RWPE2 (cell line): ENCODE data around the gene FAM3C.
"Not testable (repeated sequence)": the region's sequence is repeated elsewhere in the genome, so short reads cannot be mapped to it uniquely, and the experiment has no call there.

Experiments
- ATAC-seq: fragments of 200-7000 bp; cut with Tn5 transposase; 3 replicates; pipeline ENCODE4 v1.9.1; 2021; ENCODE audit warnings: low read depth
- DNase-seq: peaks from one replicate; pipeline ENCODE4 v3.0.0-alpha.2; 2020; ENCODE audit warnings: low spot score
- H3K27ac ChIP-seq: fragments of 450-650 bp; 2 replicates; pipeline ENCODE4 v1.5.1; 2017; ENCODE audit warnings: mild to moderate bottlenecking; ENCODE audit not compliant: poor library complexity, severe bottlenecking
- H3K27me3 ChIP-seq: fragments of 250-450 bp; sonication (Bioruptor Pico); 2 replicates; pipeline ENCODE4 v1.5.1; 2021; ENCODE audit warnings: mild to moderate bottlenecking, moderate library complexity; ENCODE audit not compliant: insufficient read depth, poor library complexity, severe bottlenecking
- H3K36me3 ChIP-seq: fragments of 250-450 bp; sonication (Bioruptor Pico); 2 replicates; pipeline ENCODE4 v1.5.1; 2020; ENCODE audit warnings: low read depth, mild to moderate bottlenecking, moderate library complexity
- H3K4me1 ChIP-seq: fragments of 250-450 bp; sonication (Bioruptor Pico); 2 replicates; pipeline ENCODE4 v1.5.1; 2021; ENCODE audit warnings: mild to moderate bottlenecking, moderate library complexity; ENCODE audit not compliant: insufficient read depth, poor library complexity, severe bottlenecking
- H3K4me3 ChIP-seq: fragments of 250-450 bp; sonication (Bioruptor Pico); 2 replicates; pipeline ENCODE4 v1.5.1; 2021; ENCODE audit warnings: mild to moderate bottlenecking, moderate library complexity; ENCODE audit not compliant: severe bottlenecking
- H3K9me3 ChIP-seq: fragments of 250-450 bp; sonication (Bioruptor Pico); 2 replicates; pipeline ENCODE4 v1.5.1; 2021; ENCODE audit warnings: mild to moderate bottlenecking, moderate library complexity; ENCODE audit not compliant: severe bottlenecking
- TF ChIP-seq, protein P1 (sequence below): fragments of 450-650 bp; IDR thresholded peaks from one replicate; pipeline ENCODE4 v1.5.1; 2017; ENCODE audit warnings: mild to moderate bottlenecking, moderate library complexity; ENCODE audit not compliant: poor library complexity, severe bottlenecking

The FAM3C gene

DNA sequence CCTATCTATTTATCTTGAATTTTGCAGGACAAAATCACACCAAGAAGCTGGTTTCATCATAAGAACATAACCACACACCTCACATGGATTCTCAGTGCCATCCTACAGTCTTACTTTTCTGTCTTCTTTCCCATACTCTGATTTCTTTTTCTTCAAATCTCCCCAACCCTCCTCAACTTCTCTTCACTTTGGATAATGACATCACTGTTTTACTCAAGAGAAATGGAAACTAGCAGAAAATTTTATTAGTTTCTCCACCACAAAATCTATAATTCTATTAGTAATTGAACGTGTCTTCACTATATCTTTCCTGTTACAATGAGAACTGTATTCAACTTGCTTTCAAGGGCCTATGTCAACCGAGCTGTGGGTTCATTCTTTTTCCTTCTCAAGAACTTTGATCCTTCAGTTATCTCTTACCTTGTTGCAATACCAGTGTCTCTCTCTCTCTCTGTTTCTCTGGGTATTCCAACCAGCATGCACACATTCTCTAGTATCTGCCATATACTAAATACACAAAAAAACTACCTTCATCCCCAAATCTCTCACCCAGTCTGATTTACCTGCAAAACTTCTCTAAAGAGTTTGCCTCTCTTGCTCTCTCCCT, 35.4 kb upstream of the FAM3C start:
- DNase-seq: no peak
- Histone ChIP-seq H3K36me3 (no peaks in the 10 kb centered on the region), H3K27me3 (no peaks in the 10 kb centered on the region), H3K9me3 (no peaks in the 10 kb centered on the region), H3K27ac (no peak overlapping the region), H3K4me3 (no peak overlapping the region), H3K4me1 (no peaks in the 10 kb centered on the region)
- TF ChIP-seq, protein P1, sequence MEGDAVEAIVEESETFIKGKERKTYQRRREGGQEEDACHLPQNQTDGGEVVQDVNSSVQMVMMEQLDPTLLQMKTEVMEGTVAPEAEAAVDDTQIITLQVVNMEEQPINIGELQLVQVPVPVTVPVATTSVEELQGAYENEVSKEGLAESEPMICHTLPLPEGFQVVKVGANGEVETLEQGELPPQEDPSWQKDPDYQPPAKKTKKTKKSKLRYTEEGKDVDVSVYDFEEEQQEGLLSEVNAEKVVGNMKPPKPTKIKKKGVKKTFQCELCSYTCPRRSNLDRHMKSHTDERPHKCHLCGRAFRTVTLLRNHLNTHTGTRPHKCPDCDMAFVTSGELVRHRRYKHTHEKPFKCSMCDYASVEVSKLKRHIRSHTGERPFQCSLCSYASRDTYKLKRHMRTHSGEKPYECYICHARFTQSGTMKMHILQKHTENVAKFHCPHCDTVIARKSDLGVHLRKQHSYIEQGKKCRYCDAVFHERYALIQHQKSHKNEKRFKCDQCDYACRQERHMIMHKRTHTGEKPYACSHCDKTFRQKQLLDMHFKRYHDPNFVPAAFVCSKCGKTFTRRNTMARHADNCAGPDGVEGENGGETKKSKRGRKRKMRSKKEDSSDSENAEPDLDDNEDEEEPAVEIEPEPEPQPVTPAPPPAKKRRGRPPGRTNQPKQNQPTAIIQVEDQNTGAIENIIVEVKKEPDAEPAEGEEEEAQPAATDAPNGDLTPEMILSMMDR: no peak
- no peak for ATAC-seq

DNA sequence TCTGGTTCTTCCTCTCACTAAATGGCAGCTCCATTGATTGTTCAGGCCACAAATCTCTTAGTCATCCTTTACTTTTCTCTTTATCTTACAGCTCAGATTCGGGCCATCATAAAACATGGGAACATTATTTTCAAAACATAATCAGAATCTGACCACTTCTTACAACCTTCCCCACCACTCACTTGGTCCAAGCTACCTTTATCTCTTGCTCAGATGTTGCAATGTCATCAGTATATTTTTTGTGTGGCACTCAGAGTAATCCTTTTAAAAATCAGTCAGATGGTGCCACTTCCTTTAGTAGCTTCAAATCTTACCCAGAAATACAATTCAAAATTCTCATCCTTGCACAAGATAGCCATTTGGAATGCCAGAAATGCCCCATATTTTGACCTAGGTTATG, 34.5 kb upstream of the FAM3C start:
- Histone ChIP-seq H3K4me1 (no peaks in the 10 kb centered on the region), H3K36me3 (no peaks in the 10 kb centered on the region), H3K27ac (no peak overlapping the region), H3K9me3 (no peaks in the 10 kb centered on the region), H3K27me3 (no peaks in the 10 kb centered on the region), H3K4me3 (no peak overlapping the region)
- TF ChIP-seq, protein P1: no peak
- ATAC-seq (no peak), DNase-seq (no peak)

DNA sequence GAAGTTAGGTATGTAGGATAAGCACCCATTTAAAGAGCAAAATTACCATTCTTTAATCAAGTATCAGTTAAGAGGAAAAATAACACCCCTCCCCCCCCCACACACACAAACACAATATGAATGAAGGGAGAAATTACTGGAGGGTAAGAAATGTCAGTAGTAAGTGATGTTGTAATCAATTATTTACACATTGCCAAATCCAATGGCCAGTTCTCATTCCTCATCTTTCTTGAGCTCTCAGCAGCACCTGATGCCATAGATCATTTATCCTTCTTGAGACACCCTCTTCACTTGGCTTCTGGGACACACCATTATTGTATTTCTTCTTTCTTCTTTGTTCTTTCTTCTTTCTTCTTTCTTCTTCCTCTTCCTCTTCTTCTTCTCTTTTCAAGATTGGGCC, 33.7 kb upstream of the FAM3C start:
- DNase-seq (no peak), ATAC-seq (no peak)
- no peak overlapping the region for H3K27ac ChIP-seq
- H3K4me1 ChIP-seq: no peaks in the 10 kb centered on the region
- no peaks in the 10 kb centered on the region for H3K36me3 ChIP-seq
- H3K27me3 ChIP-seq: no peaks in the 10 kb centered on the region
- TF ChIP-seq, protein P1: no peak
- H3K9me3 ChIP-seq: no peaks in the 10 kb centered on the region
- H3K4me3 ChIP-seq: no peak overlapping the region

DNA sequence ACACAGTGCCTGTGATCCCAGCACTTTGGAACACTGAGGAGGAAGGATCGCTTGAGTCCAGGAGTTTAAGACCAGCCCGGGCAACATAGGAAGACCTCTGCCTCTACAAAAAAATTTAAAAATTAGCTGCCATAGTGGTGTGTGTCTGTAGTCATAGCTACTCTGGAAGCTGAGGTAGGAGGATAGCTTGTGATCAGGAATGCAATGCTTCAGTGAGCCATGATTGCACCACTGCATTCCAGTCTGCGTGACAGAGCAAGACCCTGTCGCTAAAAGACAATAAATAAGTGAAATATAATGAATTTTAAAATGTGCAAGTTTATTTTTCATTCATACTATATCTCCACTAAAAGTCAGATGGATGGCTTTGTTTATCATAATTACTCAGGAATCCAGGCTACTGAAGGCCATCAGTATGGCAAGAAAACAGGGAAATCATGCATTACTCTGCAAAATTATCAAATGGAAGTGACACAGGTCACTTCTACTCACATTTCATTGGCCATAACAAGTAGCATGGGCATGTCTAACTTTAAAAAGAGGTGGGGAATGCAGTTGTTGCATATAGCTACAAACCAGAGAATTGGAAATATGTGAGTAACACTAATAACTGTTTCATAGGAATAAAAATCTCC, 32.9 kb upstream of the FAM3C start:
- DNase-seq: no peak

DNA sequence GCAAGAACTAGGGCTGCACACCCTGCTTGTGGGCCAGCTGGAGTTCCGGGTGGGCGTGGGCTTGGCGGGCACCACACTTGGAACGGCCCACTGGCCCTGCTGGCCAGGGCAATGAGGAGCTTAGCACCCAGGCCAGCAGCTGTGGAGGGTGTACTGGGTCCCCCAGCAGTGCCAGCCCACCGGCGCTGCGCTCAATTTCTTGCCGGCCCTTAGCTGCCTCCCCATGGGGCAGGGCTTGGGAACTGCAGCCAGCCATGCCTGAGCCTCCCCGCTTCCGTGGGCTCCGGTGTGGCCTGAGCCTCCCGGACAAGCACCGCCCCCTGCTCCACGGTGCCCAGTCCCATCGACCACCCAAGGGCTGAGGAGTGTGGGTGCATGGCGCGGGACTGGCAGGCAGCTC, 25.6 kb upstream of the FAM3C start:
- H3K9me3 ChIP-seq, ATAC-seq, DNase-seq, H3K36me3 ChIP-seq, H3K27ac ChIP-seq, H3K4me3 ChIP-seq, H3K27me3 ChIP-seq, H3K4me1 ChIP-seq: not testable (repeated sequence)

More for the DNA sequence above, 32.9 kb upstream of the FAM3C start:
- Histone ChIP-seq H3K36me3 (no peaks in the 10 kb centered on the region), H3K27me3 (no peaks in the 10 kb centered on the region), H3K4me3 (no peak overlapping the region), H3K9me3 (no peaks in the 10 kb centered on the region), H3K4me1 (no peaks in the 10 kb centered on the region), H3K27ac (no peak overlapping the region)
- TF ChIP-seq, protein P1: no peak
- ATAC-seq: peak; percentile 41; the same call in 2 of the 3 replicates
